ENCODE data around the gene TBC1D9. TPM values are rescaled to one million over a fixed set of nuclear protein-coding genes. Genes with fewer than 3 reads are reported as not detected.

Gene TBC1D9
- total RNA-seq, 1 donor from 2014 or later: 22.1 TPM

GRCh38 chr4:140672416-140672815, 83.8 kb downstream of the TBC1D9 start:
- DNase-seq (ENCODE audit: extremely low spot score in 2 of 2): no peak
- TF ChIP-seq POLR2A (IDR thresholded peaks at IDR 0.05) (no peak), POLR2AphosphoS5 (IDR thresholded peaks at IDR 0.05; ENCODE audit: insufficient read depth in 1 of 2, low read depth in 1 of 2) (no peak), CTCF (IDR thresholded peaks at IDR 0.05) (no peak)
- Histone ChIP-seq H3K9me3 (no peaks in the 10 kb centered on the region), H3K36me3 (peaks cover 0 to 23% of the 10 kb centered on the region in 2 donors), H3K27ac (no peak overlapping the region), H3K27me3 (no peaks in the 10 kb centered on the region), H3K4me1 (no peaks in the 10 kb centered on the region), H3K4me3 (no peak overlapping the region)
- intact Hi-C loops (cut with DNase I): no loop called here

GRCh38 chr4:140668111-140668510, 88.1 kb downstream of the TBC1D9 start:
- Histone ChIP-seq H3K4me1 (no peaks in the 10 kb centered on the region), H3K36me3 (peaks cover 0 to 33% of the 10 kb centered on the region in 2 donors), H3K9me3 (no peaks in the 10 kb centered on the region), H3K27ac (no peak overlapping the region), H3K4me3 (no peak overlapping the region), H3K27me3 (no peaks in the 10 kb centered on the region)
- intact Hi-C loops (cut with DNase I): no loop called here
- no peak for DNase-seq (ENCODE audit: extremely low spot score in 2 of 2)
- TF ChIP-seq CTCF (IDR thresholded peaks at IDR 0.05) (no peak), POLR2A (IDR thresholded peaks at IDR 0.05) (no peak), POLR2AphosphoS5 (IDR thresholded peaks at IDR 0.05; ENCODE audit: insufficient read depth in 1 of 2, low read depth in 1 of 2) (no peak)

GRCh38 chr4:140666889-140667614, 89.1 kb downstream of the TBC1D9 start:
- Histone ChIP-seq H3K4me3 (no peak overlapping the region), H3K4me1 (no peaks in the 10 kb centered on the region), H3K9me3 (no peaks in the 10 kb centered on the region), H3K27me3 (no peaks in the 10 kb centered on the region), H3K36me3 (peaks cover 0 to 33% of the 10 kb centered on the region in 2 donors), H3K27ac (no peak overlapping the region)
- intact Hi-C loops (cut with DNase I): no loop called here
- no peak for DNase-seq (ENCODE audit: extremely low spot score in 2 of 2)
- TF ChIP-seq CTCF (IDR thresholded peaks at IDR 0.05): no peak

- no peak overlapping the region for H3K4me3 ChIP-seq
- no peaks in the 10 kb centered on the region for H3K9me3 ChIP-seq
- intact Hi-C loops (cut with DNase I): no loop called here
- H3K4me1 ChIP-seq: no peaks in the 10 kb centered on the region
- DNase-seq (ENCODE audit: extremely low spot score in 2 of 2): no peak
- H3K36me3 ChIP-seq: peaks cover 0 to 29% of the 10 kb centered on the region in 2 donors
- no peaks in the 10 kb centered on the region for H3K27me3 ChIP-seq
- TF ChIP-seq POLR2AphosphoS5 (IDR thresholded peaks at IDR 0.05; ENCODE audit: insufficient read depth in 1 of 2, low read depth in 1 of 2) (no peak), POLR2A (IDR thresholded peaks at IDR 0.05) (no peak), CTCF (IDR thresholded peaks at IDR 0.05) (no peak)
- H3K27ac ChIP-seq: no peak overlapping the region
These were observed 93.9 kb downstream of the TBC1D9 start for GRCh38 chr4:140662082-140662869.

- no peaks in the 10 kb centered on the region for H3K27me3 ChIP-seq
- no peaks in the 10 kb centered on the region for H3K9me3 ChIP-seq
- intact Hi-C loops (cut with DNase I): no loop called here
- no peak for DNase-seq (ENCODE audit: extremely low spot score in 2 of 2)
- TF ChIP-seq POLR2AphosphoS5 (IDR thresholded peaks at IDR 0.05; ENCODE audit: insufficient read depth in 1 of 2, low read depth in 1 of 2): no peak
- no peak for TF ChIP-seq CTCF (IDR thresholded peaks at IDR 0.05)
- TF ChIP-seq POLR2A (IDR thresholded peaks at IDR 0.05): no peak
- no peak overlapping the region for H3K27ac ChIP-seq
- no peaks in the 10 kb centered on the region for H3K4me1 ChIP-seq
- peaks cover 0 to 30% of the 10 kb centered on the region in 2 donors for H3K36me3 ChIP-seq
- H3K4me3 ChIP-seq: no peak overlapping the region
These were observed 94.6 kb downstream of the TBC1D9 start for GRCh38 chr4:140661550-140661949.
